MV-4-11 (cell line): ENCODE data around the gene VAV2.

Source experiments
- DNase-seq: peaks from one replicate; lab custom pipeline; 2025; lab: John Stamatoyannopoulos, UW

Gene VAV2

GRCh38 chr9:133814586-133815208, 177.4 kb downstream of the VAV2 start:
- no peak for DNase-seq

DNA sequence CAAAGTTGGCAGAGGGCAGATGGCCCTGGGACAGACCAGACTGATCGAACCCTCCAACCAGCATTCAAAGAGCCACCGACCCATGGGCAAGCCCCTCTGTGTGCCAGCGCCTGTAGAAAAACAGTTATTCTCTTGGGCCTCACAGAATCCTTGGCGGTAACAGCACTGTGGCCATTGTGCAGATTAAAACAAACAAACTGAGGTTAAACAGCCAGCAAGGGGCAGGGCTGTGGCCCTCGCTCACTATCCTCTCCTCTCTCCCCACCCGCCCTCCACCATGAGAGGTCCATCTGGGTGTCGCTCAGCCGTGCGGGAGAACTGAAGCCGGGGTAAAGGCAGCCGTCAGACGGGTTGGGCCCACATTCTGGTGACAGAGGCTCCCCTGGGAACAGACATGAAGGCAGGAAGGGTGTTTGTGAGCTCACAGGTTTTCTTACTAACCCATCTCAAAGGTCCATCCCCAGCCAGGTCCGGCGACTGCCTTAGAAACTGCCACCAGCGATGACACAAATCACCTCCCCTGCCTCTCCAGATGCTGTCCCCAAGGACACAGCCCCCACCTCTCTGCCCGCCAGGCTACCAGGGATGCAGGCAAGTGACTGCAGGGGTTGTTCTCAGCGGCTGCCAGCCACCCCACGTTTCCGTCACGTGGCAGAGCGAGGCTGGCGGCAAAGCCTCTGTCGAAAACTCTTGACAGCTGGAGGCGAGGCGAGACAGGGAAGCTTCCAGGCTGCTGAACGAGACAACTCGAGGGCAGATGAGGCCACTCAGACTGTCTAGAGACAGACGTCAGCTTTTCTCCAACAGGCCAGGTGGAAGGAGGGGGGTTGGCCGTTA, 178.2 kb downstream of the VAV2 start:
- no peak for DNase-seq

DNA sequence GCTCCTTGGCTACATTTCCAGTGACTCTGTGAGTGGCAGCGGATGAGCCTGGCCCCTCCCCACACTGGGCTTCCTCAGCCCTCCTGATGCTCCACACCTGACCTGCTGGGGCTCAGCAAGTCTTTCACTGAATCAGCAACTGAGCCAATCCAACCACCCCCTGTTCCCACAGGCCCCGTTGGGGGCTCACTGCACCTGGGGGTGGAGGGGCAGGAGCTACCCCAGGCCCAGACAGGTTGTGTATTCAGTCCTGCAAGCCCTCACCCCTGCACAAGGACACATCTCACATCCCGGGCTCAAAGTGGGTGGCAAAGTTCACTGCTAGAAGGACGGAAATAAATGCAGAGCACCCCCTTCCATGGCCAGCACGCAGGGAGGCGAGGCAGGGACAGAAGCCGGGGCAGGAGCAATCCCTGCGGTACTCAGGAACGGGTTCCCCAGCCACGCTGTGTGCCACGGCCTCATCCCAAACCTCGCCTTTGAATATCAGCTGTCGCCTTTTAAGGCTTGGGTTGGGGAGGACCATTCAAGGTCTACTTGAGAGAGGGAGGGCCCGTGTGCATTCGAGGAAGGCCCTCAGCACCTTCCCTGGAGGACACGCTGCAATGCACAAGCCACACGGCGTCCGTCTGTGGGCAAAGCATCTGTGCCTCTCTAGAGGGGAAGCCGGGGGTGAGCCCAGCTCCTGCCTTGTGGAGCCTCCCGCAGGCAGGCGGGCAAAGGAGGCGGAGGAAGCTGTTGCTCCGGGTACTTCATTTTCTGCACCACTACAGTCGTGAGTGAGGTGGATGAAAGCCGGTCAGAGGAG, 179.0 kb downstream of the VAV2 start:
- DNase-seq = no peak

GRCh38 chr9:133812077-133812868, 179.9 kb downstream of the VAV2 start:
- DNase-seq = no peak

- DNase-seq = no peak
Measured at GRCh38 chr9:133811471-133811870, 180.7 kb downstream of the VAV2 start.

- DNase-seq = no peak
Measured at GRCh38 chr9:133810556-133811195, 181.4 kb downstream of the VAV2 start.

GRCh38 chr9:133809335-133809734, 182.8 kb downstream of the VAV2 start:
- DNase-seq = no peak

- no peak for DNase-seq
Measured at GRCh38 chr9:133807818-133808217, 184.3 kb downstream of the VAV2 start.

DNA sequence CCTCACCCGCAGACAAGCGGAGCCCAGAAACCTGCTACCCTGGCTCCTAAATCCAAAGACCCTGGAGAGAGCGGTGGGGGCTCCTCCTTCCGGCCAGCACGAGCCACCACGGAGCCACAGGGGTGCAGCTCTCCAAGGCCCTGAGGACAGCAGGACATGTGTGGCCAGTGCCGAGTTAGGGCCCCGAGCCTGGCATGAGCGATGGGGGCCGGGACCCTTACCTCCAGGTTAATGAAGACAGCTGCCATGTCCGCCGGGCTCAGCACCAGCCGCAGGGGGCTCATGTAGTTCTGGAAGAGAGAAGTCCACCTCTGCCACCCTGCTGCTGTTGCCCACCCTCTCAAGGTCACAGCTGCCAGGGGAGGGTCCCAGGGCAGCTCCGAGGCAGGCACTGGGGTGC, 185.1 kb downstream of the VAV2 start:
- DNase-seq = no peak

DNA sequence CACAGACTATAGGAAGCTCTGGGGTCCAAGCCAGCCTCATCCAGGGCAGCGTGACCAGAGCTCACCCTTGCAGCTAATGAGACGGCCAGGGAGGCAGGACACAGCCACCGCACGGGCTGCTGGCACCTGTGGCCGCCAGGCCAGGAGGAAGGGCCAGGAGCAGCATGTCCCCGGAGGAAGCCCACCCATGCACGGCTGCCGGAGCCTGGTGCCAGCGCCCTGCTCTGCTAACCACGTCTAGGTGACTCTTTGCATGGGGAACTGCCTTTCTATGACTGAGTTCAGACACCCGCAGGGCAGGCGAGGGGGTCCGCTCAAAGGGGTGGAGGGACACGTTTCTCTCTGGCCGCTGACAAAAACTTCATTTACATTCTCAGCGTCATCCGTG, 185.5 kb downstream of the VAV2 start:
- no peak for DNase-seq

DNA sequence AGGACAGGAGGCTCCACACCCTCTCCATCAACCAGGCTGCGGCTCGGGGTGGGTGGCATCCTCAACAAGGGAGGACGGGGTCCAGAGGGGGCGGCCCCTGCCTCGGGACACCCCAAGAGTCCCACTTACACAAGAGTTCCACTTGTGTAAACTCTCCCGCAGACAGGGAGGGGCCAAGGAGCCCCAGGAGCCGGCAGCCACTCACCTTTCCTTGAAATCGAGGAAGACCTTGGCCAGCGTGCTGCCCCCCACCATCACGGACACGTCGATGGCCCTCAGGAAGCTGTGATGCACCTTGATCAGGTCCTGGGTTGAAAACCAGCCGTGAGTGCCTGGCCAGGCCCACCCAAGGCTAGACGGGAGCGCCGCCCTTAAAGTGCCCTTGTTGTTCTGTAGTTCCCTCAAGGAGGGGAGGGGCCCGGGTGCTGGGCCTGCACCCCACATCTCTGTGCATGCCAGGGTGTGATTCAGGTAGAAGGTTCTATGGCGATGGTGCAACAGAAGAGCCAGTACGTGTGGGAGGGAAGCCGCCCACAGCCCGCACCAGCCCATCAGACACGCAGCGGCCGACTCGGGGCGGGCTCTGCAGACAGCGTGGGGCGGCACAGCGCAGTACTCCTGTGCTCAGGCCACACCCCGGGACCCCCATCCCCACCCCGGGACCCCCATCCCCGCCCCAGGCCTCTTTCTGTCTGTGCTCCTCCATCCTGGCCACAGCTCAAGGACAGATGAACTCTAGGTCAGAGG, 186.1 kb downstream of the VAV2 start:
- DNase-seq = no peak

GRCh38 chr9:133804199-133804598, 187.9 kb downstream of the VAV2 start:
- DNase-seq = no peak

DNA sequence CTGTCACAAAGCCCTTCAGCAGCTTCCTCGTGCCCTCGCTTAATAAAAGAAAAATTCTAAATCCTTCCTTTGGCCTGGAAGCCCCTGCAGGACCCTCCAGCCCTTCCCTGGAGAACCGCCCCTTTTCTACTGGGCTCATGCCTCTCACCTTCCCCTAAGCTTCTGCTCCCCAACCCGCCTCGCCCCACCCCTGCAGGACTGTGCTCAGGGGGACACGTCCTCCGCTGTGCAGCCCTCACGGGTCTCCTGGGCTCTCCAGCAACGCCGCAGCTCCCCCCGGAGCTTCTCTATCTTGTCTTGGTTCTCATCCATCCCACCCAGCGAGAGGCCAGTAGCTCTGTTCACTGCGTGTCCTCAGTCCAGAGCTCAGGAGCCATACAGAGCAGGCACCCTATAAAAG, 188.4 kb downstream of the VAV2 start:
- no peak for DNase-seq

GRCh38 chr9:133803028-133803585, 189.0 kb downstream of the VAV2 start:
- DNase-seq = peak; percentile 67

DNA sequence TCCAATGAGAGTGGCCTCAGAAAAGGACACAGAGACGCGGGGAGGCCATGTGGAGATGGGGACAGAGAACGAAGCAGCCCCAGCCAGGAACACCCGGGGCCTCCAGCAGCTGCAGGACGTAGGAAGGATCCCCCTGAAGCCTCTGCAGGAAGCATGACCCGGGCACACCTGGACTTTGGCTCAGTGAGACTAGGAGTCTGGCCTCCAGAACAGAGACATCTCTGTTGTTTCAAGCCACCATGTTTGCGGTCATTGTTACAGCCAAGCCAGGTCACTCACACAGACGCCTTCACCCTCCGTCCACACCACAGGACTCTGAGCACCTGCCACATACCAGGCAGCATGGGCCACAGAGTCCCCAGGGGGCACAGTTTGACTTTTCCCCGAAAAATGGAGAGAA, 190.4 kb downstream of the VAV2 start:
- DNase-seq = no peak

DNA sequence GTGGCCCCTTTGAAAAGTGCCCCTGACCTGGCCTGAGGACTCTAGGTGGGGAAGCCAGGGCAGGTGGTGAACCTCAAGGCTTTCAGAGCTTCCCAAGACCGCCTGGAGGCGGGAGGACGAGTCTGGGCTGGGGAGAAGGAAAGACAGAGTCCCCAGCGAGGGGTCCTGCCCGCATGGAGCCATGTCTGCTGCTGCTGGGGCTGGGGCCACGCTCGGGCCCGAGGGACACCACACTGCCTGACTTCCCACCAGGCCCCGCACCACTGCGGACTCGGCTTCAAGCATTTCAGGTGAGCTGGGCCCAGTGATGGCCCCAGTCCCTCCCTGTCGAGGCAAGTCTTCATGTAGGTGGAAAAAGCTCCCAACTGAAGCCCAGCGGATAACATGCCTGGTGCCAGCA, 191.9 kb downstream of the VAV2 start:
- DNase-seq = no peak

GRCh38 chr9:133799716-133800115, 192.4 kb downstream of the VAV2 start:
- DNase-seq = no peak

DNA sequence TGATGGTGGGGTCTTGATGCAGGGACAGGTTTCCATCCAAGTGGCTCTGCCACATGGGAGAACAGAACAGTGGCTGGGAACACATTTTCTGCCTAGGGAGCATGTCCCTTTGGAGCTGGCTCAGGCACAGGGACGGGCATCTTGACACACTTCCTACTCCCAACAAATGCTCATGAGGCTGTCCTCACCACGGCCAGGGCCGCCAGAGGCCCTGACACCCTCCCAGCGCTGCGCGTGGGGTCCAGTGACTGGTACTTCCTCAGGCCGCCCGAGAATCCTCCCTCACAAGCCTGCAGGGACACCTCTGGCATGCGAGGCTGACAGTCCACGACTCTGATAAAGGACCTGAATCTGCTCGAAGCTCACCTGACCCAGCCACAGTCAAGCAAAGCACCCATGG, 193.0 kb downstream of the VAV2 start:
- no peak for DNase-seq

DNA sequence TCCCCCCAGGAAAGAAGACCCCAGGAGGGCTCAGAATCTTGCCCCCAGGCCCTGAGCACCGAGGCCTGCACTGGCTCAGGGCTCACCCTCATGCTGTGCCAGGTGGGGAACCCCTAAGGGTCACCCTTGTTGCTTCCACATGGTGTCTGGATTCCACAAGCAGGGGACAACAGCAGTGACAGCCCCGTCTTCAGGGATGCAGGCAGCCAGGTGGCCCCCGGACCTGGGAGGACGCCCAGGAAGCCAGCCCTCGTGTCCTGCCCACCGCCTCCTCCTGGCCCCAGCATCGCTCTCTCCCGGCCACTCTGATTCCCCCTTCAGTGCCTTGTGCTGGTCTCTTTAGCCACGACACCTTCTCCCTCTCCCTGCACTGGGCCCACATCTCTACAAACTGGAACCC, 194.0 kb downstream of the VAV2 start:
- DNase-seq = no peak

DNA sequence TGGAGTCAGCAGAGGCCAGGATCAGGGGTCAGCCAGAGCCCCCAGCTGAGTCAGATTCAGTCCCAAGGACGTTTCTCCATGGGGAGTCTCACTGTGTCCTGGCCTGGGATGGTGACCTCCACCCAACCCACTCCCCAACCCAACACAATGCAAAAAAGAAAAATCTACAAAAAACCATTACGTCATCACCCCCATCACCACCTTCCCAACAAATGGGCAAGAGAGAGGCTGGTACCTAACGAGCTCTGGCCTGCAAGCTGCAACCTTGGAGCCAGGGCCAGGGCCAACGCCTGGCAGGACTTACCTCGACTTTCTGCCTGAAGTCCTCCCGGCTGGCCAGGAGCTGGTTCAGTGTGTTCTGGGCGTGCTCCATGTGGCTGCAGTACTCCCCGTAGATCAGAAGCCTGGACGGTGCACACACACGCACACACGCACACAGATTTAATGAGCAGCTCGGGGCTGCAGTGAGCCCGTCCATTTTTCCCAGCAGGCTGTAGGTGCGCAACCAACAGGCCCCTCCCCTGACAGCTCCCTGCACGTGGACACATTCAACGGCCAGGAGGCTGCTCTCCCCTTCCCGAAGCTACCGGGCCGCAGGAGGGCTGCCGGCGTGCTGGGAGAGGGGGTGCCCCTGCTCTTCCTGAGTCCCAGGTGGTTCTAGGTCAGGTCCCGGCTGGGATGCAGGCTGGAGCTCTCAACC, 194.6 kb downstream of the VAV2 start:
- no peak for DNase-seq
